GM19455 (cell line): Measurements from ENCODE around the gene TAF15.
A peak's percentile ranks its signal among the peaks of the same experiment; 100 is the strongest.

Source experiments
- ATAC-seq: cut with Tn5 transposase; IDR thresholded peaks from one replicate; pipeline ENCODE4 v1.9.1; 2021; ENCODE audit not compliant: unreplicated experiment

The TAF15 gene

DNA sequence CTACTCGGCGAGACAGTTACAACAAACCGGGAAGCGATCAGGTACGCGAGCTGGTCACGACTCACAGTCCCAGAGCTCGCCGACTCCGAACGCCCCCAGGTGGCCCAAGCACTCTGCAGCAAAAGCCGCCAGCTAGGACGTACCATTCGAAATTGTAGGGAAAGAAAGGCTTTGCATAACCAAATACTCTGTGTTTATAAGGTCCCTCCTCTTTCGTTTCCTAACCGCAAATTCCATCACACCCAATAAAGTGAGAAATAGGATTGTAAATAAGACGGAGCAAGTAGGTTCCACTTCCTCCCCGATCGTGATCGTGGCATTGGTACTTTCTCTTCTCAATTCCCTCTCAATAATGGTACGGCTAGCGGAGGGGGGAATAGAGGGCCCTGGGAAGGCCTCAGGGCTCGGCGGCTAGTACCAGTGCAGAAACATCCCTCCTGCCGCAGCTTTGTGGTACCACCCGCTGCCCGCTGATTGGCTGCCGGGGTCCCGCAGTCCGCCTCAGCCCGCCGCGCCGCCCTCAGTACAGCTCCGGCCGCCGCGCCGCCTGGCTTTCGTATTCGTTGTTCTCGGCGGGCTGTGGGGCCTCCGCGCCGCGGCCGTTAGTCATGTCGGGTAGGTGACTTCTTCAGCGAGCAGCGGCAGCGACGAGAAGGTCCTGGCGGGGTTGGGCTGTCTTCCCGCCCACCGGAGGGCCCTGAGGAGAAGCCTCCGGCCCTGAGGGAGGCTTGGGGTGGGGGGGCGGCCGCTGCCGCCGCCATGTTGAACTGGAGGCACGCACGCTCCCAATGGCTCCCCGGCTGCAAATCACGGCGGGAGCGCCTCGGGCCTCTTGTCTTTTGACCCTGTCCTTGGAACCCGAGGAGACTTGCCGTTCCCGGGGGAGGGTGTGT, at the start of gene TAF15:
Gene TAF15 (plus strand): TSS at position 523 of the 893 bp plus-strand sequence. CDS start 86 bp downstream, at position 609.
- peak; percentile 93 for ATAC-seq

DNA sequence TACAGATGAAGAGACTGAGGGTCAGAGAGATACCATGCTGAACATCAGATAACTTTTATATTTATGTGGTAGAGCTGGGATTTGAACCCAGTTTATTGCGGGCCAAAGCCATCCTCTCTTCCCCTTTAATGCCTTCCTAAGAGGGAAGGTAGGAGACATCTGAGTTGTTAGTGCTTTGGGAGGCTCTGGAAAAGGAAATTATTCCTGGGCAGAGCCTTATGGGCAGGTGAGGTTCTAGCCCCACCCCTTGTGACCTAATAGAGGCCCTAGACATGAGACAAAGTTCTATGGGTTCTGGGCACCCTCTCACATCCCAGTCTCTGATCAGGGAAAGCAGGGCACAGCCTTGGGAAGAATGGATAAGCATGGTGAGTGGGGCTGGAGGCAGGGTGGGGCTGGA, 48.7 kb upstream of the TAF15 start, which contains the start of gene C17orf50:
Gene C17orf50 (plus strand): TSS at position 301 of the 400 bp plus-strand sequence. CDS start 55 bp downstream, at position 356.
- ATAC-seq: no peak

DNA sequence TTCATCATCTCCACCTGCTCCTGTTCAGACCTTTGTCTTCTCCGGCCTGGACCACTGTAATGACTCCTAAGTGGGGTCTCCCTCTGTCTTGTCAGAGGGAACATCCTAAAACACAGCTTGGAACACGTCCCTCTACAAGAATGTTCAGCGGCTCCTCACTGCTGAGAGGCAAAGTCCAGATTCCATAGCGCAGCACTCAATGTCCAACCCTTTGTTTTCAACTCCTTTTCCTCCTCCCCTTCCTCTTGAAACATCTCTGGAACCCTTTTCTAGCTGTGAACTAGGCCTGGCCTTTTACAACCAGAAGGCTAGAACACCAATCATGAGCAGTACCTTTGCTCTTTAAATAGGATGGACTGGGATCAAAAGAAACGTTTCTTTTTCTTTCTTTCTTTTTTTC, 47.7 kb upstream of the TAF15 start:
- no peak for ATAC-seq

DNA sequence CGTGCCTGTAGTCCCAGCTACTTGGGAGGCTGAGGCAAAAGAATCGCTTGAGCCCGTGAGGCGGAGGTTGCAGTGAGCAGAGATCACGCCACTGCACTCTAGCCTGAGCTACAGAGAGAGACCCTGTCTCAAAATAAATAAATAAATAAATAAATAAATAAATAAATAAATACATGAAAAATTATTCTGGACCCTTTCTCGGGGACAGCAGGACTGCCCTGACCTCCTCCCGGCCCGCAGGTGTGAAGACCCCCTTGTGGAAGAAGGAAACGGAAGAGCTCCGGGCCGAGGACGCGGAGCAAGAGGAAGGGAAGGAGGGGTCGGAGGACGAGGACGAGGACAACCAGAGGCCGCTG, 45.5 kb upstream of the TAF15 start:
- ATAC-seq: no peak

DNA sequence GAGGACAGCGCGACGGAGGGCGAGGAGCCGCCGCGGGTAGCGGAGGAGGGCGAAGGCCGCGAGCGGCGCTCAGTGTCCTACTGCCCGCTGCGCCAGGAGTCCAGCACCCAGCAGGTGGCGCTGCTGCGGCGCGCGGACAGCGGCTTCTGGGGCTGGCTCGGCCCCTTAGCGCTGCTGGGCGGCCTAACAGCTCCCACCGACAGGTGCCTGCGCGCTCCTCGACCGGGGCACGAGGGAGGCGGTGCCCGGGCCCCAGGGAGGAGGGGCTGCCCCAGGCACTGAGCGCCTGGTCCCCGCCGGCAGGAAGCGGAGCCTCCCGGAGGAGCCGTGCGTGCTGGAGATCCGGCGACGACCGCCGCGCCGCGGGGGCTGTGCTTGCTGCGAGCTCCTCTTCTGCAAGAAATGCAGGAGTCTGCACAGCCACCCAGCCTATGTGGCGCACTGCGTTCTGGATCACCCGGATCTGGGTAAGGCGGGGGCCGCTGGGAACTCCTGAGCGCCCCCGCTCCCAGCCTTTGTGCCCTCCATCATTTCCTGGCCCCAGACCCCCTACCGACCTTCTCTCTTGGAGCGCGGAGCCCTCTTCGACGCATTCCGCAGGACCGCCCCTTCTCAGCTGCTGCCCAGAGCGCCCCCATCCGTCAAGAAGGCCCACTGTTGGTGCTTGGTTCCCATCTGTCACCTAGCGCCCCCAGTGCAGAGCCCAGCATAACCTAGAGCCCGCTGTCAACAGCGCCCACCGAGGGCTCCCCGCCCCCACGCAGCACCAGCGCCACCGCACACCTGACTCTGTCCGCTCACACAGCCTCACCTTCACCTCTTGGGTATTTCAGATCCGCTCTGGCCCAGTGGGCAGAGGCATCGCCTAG, 44.9 kb upstream of the TAF15 start:
- ATAC-seq: peak; percentile 83

DNA sequence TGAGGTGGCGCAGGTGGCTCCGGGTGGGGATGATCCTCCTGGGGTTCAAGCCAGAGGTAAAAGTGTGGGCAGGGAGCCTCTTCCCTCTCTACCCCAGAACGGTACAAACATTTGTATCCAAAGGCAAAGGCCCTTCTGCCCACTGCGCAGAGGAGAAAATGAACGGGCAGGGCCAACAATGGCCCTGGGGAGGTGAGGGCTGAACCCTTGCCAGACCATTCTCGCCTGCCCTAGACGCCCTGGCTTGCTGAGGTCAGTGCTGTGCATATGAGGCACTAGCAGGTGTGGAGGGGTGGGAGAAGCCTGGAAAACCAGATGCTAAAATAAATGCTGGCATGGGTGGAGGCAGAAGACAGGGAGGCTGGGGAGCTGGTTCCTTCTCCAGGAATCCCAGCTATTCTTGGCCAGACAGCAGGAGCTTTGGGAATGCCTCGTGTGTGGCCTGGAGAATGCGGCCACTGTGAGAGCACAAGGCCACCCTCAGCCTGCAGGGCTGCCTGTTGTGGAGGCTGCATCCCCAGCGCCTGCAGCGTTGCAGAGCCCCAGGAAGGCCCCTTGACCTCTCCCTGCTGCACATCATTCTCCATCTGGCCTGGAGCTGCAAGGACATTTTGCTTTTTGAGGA, 44.1 kb upstream of the TAF15 start:
- ATAC-seq: no peak

DNA sequence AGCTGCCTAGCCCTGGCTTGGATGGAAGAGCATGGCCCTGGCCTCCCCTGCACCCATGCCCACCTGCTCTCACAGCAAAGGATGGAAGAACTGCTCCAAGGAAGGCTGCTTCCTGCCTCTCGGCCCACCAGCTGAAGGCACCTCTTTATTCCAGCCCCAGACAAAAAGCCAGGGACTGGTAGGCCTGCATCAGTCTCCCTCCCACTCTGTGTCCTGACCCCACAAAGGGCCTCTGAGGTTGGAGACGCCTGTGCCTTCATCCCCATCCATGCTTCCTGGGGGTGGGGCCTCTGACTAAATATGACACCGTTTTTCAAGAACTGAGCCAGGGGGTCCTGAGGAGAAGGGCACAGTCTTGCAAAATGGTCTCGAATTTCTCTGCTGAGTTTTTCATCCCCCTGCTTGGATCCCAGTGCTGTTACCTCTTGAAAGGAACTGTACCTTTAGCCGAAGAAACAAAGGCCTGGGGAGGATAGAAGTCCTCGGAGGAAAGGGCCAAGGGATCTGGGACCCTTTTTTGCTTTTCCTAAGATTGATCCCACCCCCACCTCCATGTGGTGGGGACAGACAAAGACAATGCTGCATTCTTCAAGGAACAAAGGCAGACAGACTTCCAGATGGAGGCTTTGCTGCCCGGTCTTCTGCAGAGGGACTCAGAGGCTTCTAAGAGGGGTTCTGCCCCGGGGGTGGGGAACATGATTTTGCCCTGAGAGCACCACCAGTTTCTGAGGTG, 43.4 kb upstream of the TAF15 start:
- ATAC-seq: no peak

DNA sequence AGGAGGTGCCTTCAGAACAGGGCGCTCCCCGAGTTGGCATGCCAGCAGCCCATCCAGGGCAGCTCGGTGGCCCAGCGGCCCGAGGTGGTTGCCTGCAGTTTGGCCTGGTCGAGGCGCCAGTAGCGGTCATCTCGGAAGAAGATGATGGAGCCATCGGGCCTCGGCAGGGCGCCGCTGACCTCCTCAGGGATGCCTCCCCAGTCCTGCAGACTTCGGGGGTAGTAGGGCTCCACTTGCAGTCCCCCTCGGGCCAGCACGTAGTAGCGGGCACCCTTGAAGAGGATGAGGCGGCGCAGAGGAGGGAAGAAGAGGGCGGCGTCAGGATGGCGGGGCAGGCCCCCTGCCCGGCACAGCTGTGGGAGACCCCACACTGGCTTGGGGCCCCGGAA, 42.8 kb upstream of the TAF15 start:
- ATAC-seq: no peak

DNA sequence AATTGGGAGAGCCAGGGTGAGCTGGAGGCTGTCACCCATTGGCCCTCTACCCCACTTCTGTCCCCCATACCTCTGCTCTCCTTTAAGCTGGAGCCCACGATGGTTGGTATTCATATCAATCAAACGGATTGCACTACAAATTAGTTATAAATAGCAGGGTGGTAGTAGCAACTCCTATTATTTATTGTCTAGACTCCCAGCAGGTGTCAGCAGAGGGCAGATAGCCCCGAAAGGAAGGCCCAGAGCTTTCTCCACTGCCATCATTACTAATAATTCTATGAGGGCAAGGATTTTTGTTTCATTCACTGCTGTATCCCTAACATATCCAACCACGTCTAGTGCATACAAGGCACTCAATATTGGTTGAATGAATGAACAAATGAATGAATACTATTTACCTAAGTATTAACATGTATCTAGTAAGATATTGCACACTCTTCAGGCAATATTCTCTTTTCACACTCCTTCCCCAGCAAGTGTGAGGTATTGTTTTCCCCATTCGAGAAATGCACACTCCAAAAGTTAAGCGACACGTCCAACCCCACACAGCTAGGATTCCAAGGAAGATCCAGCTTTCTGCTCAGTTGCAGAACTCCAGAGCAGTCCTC, 42.3 kb upstream of the TAF15 start:
- no peak for ATAC-seq

DNA sequence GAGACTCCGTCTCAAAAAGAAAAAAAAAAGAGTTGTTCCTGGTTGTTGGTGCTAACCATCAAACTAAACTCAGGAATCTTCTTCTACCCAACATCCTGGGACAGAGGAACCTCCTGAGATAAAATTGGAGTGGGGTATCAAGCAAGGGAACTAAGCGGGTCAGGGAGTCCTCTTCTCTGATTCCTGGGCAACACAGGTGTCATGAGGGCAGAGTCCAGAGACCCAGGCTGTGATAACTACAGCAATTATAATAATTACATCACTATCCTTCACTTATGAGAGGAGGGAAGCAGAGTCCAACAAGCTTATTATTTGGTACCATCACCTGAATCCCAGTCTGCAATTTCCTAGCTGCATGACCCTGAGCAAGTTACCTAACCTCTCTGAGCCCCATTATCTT, 40.5 kb upstream of the TAF15 start:
- ATAC-seq: no peak

DNA sequence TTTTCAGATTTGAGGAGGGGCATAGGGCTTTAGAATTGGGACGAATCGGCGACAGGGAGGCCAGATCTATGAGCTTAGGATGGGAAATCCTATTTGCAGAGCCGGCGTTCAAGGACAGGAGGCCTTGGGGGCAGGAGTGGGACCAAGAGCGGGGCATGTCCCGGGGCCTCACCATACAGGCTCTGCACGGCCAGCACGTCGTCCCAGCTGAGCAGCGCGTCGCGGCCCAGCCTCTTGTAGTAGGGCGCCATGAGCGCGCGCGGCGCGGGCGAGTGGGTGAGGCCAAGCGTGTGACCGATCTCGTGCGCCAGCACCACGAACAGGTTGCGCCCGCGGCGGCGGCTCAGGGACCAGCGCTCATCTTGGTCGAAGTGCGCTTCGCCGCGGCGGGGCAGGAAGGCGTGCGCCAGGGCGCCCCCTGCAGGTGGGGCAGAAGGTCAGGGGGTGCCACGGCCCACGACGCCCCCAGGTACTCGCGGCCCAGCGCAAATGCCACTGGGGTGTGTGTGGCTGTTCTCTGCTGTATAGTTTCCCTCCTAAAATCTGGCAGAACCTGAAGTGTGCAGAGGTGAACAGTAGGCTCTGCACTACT, 39.3 kb upstream of the TAF15 start:
- ATAC-seq: no peak

DNA sequence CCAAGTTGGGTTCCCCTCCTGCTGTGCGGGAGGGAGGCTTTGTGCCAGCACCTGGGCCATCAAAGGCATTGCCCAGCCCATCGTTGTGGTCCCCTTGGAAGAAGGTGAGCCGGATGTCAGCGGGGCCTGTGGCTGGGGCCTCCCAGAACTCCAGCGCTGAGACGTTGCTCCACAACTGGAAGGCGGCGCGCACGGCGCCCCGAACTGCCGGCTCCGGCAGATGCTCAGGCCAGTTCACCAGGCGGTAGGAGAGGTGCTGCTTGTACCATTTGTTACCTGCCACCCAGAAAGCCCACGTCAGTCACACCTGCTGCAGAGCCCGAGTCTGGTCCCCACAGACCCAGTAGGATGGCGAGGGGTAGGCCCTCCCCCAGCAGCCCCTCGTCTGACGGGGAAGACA, 36.2 kb upstream of the TAF15 start:
- no peak for ATAC-seq

DNA sequence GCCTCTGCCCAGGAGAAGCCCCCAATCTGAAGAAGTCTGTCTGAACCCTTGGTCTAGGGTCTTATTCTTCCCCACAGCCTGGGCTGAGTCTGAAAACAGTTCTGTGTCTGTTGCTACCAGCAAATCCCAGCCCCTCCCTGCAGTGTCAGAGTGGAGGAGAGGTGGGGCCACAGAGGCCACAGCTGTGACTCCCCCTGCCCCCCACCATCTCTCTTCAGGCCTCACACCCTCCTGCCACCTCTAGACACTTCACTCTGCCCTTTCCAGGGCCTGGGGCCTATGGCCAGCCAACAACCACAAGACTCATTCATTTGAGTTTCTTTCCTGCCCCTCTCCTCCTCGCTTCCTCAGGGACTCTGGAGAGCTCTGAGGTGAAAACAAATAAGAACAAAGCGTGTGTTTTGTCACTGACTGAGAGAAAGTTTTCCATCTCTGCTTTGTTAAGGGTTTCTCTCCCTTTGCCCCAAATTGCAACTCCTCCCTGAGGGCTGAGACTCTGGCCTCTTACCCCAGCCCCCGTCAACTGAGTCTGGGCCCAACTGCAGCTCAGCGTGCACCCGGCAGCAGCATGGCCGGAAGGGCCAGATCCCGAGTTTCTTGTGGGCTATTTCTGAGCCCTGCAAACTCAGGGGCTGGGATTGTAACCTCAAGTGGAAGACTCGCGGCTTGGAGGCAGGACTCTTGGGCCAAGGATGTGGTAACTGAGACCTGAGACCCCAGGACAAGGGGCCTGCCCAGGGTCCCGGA, 35.4 kb upstream of the TAF15 start:
- no peak for ATAC-seq

DNA sequence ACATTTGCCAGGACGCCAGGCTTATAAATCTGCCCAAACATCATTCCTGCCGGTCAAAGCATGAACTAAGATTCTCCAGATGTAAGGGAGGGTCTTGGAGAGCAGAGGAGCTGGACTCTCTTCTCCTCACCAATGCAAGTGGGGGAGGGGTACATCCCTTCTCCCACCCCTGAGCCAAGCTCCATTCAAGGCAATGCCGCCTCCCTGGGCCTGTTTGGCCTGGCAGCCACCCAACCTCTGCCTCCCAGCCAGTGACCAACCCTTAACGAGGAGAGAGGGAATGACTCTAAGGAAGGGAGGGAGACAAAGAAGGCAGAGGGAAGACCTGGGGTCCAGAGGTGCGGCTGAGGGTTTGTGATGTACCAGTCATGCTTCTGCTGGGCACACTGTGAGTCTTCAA, 34.8 kb upstream of the TAF15 start:
- no peak for ATAC-seq

DNA sequence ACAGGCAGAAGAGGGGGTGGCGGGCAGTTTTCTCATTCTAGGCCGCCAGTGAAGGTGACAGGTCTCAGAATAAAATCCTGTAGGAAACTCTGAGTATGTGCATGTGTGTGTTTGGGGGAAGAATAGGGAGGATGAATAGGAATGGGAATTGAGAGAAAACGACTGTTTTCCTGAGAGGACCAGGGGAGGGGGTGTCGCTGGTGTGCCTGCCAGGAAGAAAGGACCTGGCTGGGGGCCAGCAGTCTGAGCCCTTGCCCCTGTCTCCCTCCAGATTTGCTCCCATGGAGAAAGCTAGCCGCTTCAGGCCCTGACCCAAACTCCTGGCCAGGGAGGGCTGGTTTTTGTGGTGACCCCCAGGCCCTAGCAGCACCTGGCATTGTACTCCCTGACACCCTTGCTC, 34.2 kb upstream of the TAF15 start:
- no peak for ATAC-seq

DNA sequence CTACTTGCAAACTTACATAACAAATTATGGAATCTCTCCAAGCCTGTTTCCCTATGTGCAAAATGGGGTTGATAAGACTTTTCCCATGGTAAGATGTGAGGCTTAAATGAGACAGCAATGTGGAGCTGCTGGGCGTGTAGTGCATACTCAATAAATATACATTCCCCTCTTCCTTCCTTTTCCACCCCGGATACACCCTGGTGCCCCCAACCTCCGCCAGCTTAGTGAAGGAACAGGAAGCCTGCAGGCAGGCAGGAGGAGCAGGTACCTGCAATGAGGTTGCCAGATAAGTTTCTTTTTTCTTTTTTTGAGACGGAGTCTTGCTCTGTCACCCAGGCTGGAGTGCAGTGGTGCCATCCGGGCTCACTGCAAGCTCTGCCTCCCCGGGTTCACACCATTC, 33.7 kb upstream of the TAF15 start:
- no peak for ATAC-seq

DNA sequence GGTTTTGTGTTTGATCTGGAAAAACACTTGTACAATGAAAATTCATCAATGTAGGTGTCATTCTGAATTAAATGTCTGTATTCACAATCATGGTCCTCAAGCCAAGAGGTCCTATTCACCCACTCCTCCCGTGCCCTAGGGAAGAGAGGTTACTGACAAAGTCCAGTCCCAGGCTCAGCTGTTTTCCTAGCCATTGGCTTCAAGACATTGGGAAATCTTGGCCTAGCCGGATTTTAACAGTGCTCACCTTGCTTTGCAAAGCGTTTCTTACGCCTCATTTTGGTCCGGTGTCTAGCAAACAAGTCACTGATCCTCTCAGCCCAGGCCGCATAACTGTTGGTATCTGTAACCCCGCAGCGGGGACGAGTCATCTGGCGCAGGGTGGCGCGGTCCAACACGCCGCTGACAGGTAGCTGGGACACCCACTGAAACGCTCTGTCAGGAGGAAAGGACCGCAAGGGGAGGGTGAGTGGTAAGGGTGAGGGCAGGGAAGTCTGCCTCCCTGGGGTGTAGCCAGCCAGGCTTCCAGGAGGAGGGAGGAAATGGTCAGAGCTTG, 30.6 kb upstream of the TAF15 start:
- no peak for ATAC-seq

DNA sequence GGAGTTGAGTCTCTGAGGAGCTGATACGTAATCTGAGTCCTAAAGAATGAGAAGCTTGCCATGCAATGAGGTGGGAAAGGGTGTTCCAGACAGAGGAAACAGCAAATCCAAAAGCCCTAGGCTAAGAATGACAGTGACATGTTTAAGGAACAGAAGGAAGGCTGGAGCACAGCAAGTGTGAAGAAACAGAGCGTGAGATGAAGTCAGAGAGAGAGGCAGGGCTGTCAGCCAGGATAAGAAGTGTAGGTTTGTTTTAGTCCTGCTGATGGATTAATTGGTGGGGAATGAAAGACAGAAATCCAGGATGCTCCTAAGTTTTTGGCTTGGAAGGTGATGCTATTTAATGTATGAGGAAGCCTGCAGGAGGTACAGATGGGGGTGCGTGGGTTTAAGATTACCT, 28.3 kb upstream of the TAF15 start:
- no peak for ATAC-seq

DNA sequence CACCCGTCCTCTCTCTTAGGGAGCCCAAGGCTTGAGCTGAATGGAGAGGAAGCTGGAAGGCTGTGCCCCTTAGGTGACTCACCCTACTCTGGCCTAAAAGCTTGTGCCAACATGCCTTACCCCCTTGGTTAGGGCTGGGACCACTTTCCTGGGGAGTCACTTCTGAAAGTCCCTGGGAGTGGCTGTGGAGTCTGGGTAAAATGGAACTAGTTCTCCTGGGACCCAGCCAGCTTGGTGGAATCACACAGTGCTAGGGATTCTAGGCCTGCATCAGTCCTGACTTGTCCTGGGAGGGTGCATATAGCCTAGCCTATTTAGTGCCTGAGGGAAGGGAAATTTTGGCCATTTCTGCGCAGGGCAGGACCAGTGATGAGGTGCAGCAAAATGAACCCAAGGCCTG, 24.4 kb upstream of the TAF15 start:
- ATAC-seq: no peak
